PC-9 (cell line): ENCODE results near the gene TEAD2. TPM values are rescaled to one million over a fixed set of nuclear protein-coding genes. Genes with fewer than 3 reads are reported as not detected.
"Not testable (repeated sequence)": the region's sequence is repeated elsewhere in the genome, so short reads cannot be mapped to it uniquely, and the experiment has no call there.

Experiments
- BruUV-seq: library from RNA; stranded (reverse); fragments of 400-500 nt; replicated peaks from 2 replicates; lab custom pipeline; 2021; lab: Mats Ljungman, UMichigan
- CTCF ChIA-PET: fragments of 300-600 bp; sonication (Branson Sonifier 250); formaldehyde crosslinking; loops from one replicate; lab custom pipeline; 2022; ENCODE audit warnings: antibody characterized with exemption; lab: Charles Lee
- POLR2A ChIA-PET: fragments of 300-600 bp; sonication (Branson Sonifier 250); formaldehyde crosslinking; loops from one replicate; lab custom pipeline; 2022; ENCODE audit warnings: antibody characterized with exemption; ENCODE audit not compliant: unreplicated experiment; lab: Charles Lee
- DNase-seq, 2 experiments: peaks; one replicate each; pipeline versions ENCODE4 v3.0.0 to v3.0.0-alpha.2; 2015 to 2022; ENCODE audit warnings: mixed read lengths in 1 of 2
- H2AFZ ChIP-seq: fragments of 200-600 bp; sonication (generic); 2 replicates; pipeline ENCODE4 v1.8.1; 2017; ENCODE audit warnings: antibody characterized with exemption
- H3F3A ChIP-seq: fragments of 200-600 bp; sonication (generic); 2 replicates; pipeline ENCODE4 v1.8.1; 2017; ENCODE audit warnings: antibody characterized with exemption, mild to moderate bottlenecking, low read depth; ENCODE audit not compliant: insufficient read depth
- H3K27ac ChIP-seq: fragments of 200-600 bp; sonication (generic); 2 replicates; pipeline ENCODE4 v1.6.1; 2016; ENCODE audit warnings: mixed run types
- H3K27me3 ChIP-seq: fragments of 200-600 bp; sonication (generic); 2 replicates; pipeline ENCODE4 v1.6.1; 2016; ENCODE audit warnings: low read depth, mixed run types; ENCODE audit not compliant: insufficient read depth
- H3K36me3 ChIP-seq: fragments of 200-600 bp; sonication (generic); 2 replicates; pipeline ENCODE4 v1.6.1; 2016; ENCODE audit warnings: low read depth, mixed run types
- H3K4me1 ChIP-seq: fragments of 200-600 bp; sonication (generic); replicated peaks from 2 replicates; pipeline ENCODE4 v1.6.1; 2016; ENCODE audit warnings: mixed run types; ENCODE audit not compliant: insufficient read depth
- H3K4me2 ChIP-seq: fragments of 200-600 bp; sonication (generic); 2 replicates; pipeline ENCODE4 v1.6.1; 2017; ENCODE audit warnings: mixed run types
- H3K4me3 ChIP-seq: fragments of 200-600 bp; sonication (generic); 2 replicates; pipeline ENCODE4 v1.6.1; 2016; ENCODE audit warnings: mixed run types
- H3K79me2 ChIP-seq: fragments of 200-600 bp; sonication (generic); 2 replicates; pipeline ENCODE4 v1.6.1; 2017; ENCODE audit warnings: low read depth, mixed run types
- H3K9me2 ChIP-seq: fragments of 200-600 bp; sonication (generic); 2 replicates; pipeline ENCODE4 v1.8.1; 2017; ENCODE audit warnings: mild to moderate bottlenecking; ENCODE audit not compliant: insufficient read depth
- H3K9me3 ChIP-seq: fragments of 200-600 bp; sonication (generic); 2 replicates; pipeline ENCODE4 v1.8.1; 2016; ENCODE audit warnings: low read depth; ENCODE audit not compliant: insufficient read depth
- H4K20me1 ChIP-seq: fragments of 200-600 bp; sonication (generic); 2 replicates; pipeline ENCODE4 v1.8.1; 2017; ENCODE audit not compliant: insufficient read depth
- CTCF ChIP-seq: fragments of 200-600 bp; sonication (generic); conservative IDR thresholded peaks from 2 replicates; pipeline ENCODE4 v1.6.1; 2017; ENCODE audit warnings: mixed run types, antibody characterized with exemption, mild to moderate bottlenecking, moderate library complexity
- EZH2 ChIP-seq: fragments of 200-600 bp; sonication (generic); IDR thresholded peaks from 2 replicates; pipeline ENCODE4 v1.8.0; 2017; ENCODE audit warnings: antibody characterized with exemption, low read depth
- intact Hi-C: fragments of 100-400 bp; cut with micrococcal nuclease; formaldehyde crosslinking; loops from one replicate; pipeline ENCODE4 v1.10.0; 2022; ENCODE audit not compliant: unreplicated experiment
- total RNA-seq: library from RNA; stranded (reverse); gene quantifications from 2 replicates; pipeline ENCODE4 v1.2.3, GENCODE V29; 2021

TEAD2 gene
- total RNA-seq, 1 experiment from 2014 or later: 55.6 TPM

- intact Hi-C loops: no loop called here
- Histone ChIP-seq H3K4me3 (no peak overlapping the region), H3K79me2 (no peaks in the 10 kb centered on the region), H4K20me1 (no peaks in the 10 kb centered on the region), H3K27ac (no peak overlapping the region), H3K9me3 (no peaks in the 10 kb centered on the region), H3K36me3 (no peaks in the 10 kb centered on the region), H3K9me2 (no peaks in the 10 kb centered on the region), H3K27me3 (no peaks in the 10 kb centered on the region), H2AFZ (no peak overlapping the region), H3F3A (no peaks in the 10 kb centered on the region), H3K4me2 (no peak overlapping the region), H3K4me1 (no peaks in the 10 kb centered on the region)
- BruUV-seq: no TSS peak
- DNase-seq: no peak
- no peak for TF ChIP-seq EZH2
- TF ChIP-seq CTCF: no peak
- CTCF ChIA-PET: no interaction called here
- POLR2A ChIA-PET: no interaction called here
Observed at GRCh38 chr19:49333811-49334288, 28.4 kb downstream of the TEAD2 start.

DNA sequence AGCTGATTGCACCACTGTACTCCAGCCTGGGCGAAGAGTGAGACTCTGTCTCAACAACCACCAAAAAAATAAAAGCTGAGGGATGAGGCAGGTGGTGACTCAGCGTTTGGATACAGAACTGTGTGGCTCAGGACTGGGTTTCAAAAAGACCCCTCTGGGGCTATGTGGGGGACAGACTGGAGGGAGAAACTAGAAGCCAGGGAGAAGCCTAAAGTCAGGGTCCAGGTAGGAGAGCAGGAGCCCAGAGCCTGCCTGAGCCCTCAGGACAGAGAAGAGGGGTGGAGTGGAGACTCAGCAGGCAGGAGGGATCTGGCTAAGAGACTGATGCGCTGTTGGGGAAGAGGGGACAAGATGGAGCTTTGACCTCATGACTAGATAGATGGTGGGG lies 28.8 kb downstream of the TEAD2 start:
- no TSS peak for BruUV-seq
- H3K4me2 ChIP-seq: no peak overlapping the region
- no peak overlapping the region for H3K4me3 ChIP-seq
- no peaks in the 10 kb centered on the region for H3K9me3 ChIP-seq
- H3K27me3 ChIP-seq: no peaks in the 10 kb centered on the region
- H2AFZ ChIP-seq: no peak overlapping the region
- intact Hi-C loops: no loop called here
- no peaks in the 10 kb centered on the region for H3K4me1 ChIP-seq
- no peak for DNase-seq
- H3K36me3 ChIP-seq: no peaks in the 10 kb centered on the region
- TF ChIP-seq EZH2: no peak
- TF ChIP-seq CTCF: no peak
- no peak overlapping the region for H3K27ac ChIP-seq
- CTCF ChIA-PET: no interaction called here
- POLR2A ChIA-PET: no interaction called here
- no peaks in the 10 kb centered on the region for H4K20me1 ChIP-seq
- H3F3A ChIP-seq: no peaks in the 10 kb centered on the region
- no peaks in the 10 kb centered on the region for H3K9me2 ChIP-seq
- no peaks in the 10 kb centered on the region for H3K79me2 ChIP-seq

DNA sequence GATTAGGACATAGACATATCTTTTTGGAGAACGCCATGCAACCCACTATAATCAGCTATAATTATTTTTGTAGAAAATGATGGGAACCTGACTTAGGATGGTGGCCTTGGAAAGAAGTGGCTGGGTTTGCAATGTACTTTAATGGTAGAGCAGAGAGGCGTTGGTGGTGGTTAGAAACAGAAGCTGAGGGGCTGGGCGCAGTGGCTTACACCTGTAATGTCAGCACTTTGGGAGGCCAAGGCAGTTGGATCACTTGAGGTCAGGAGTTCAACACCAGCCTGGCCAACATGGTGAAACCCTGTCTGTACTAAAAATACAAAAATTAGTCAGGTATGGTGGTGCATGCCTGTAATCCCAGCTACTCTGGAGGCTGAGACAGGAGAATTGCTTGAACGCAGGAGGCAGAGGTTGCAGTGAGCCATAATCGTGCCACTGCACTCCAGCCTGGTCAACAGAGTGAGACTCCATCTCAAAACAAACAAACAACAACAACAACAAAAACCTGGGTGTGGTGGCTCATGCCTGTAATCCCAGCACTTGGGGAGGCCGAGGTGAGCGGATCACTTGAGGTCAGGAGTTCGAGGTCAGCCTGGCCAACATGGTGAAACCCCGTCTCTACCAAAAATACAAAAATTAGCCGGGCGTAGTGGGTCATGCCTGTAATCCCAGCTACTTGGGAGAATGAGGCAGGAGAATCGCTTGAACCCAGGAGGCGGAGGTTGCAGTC lies 29.4 kb downstream of the TEAD2 start:
- H3K27ac ChIP-seq, H3K4me2 ChIP-seq, H3K36me3 ChIP-seq, H3K27me3 ChIP-seq, H3K79me2 ChIP-seq, H3F3A ChIP-seq, H4K20me1 ChIP-seq, POLR2A ChIA-PET, H3K9me2 ChIP-seq, BruUV-seq, CTCF ChIA-PET, DNase-seq, H3K4me3 ChIP-seq, H3K4me1 ChIP-seq, intact Hi-C loops, H2AFZ ChIP-seq, H3K9me3 ChIP-seq: not testable (repeated sequence)
